GM20431 (cell line): ENCODE measurements around the gene FAM120B.

Experiments
- in situ Hi-C: fragments of 300-500 bp; cut with MseI, MboI; formaldehyde crosslinking; loops from one replicate; pipeline ENCODE4 v1.15.0; 2020; ENCODE audit warnings: low sequenced_read_pairs; ENCODE audit not compliant: unreplicated experiment

Gene FAM120B

DNA sequence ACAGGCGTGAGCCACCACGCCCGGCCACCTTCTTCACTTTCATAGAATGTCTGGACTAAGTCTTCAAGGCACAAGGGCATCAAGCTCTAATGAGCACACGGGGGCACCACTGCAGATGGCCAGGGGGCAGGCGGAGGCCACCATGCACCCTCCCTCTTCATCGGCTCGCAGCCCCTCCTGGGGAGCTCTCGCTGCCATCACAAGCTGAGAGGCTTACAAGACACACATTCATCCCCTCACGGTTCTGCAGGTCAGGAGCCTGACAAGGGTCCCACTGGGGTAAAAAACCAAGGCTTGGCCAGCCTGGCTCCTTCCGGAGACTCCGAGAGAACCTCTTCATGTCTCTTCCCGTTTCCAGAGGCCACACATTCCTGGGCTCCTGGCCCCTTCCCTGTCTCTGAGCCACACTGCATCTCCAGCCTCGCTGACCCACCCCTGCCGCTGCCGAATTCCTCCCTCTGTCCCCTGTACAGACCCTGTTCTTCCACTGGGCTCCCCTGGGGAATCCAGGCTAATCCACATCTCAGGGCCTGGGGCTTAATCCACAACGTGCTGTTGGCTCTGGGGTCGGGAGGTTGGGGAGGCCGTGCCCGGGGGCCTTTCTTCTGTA, 35.5 kb upstream of the FAM120B start:
- in situ Hi-C loops: no loop called here

DNA sequence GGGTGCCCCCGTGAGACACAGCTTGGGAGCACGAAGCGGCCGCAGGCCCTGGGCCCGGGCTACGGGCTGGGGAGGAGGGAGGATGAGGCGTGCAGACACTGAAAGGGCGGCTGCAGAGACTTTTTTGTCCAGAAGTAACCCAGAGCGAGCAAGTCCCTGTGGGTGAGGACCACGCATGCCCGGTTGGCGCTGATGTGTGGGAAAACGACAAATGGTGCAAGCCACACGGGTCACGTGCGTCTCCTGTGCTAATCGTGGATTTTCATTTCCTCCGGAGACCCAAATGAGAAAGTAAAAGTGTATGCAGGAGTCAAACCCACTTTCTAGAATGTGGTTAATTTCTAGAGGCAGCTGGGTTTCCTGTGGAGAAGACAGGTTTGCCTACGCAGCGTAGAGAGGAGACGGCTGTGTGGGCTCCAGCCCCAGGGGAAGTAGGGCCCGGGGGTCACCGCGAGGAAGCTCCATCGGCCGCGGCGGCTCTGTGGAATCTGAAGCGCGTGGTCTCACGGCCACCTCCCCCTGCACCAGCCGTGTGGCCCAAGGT, 34.7 kb upstream of the FAM120B start:
- in situ Hi-C loops: no loop called here

DNA sequence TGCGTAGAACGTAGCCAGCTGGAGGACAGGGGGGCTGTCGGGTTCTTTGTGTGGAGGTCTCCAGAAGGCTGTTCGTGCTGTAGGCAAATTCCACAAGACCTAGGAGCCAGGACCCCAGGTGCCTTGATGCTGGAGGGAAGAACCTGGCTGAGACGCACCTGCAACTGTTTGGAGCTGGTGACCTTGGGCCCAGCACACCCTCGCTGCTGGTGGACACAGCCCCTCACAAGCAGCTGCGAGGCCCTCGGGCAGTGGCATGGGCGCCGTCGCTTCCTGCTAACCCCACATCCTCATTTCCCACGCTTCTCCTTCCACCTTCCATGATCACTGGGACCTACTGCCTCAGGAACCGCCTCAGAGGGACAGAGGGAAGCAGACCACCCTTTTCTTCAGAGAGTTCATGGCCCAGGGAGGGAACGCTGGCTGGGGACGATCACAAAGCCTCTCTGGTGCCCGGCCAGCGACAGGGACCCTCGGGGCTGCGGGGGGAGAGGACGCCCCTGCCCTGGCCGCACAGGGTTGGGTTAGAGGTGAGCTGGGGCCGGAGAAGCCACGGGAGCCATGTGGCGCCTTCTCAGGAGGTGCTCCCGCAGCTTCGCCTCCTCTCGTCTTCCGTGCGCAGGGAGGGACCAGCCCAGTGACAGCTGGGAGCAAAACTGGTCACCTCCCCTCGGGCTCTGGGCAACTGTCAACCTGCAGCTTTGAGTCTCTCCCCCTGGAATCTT, 34.1 kb upstream of the FAM120B start:
- in situ Hi-C loops: no loop called here

DNA sequence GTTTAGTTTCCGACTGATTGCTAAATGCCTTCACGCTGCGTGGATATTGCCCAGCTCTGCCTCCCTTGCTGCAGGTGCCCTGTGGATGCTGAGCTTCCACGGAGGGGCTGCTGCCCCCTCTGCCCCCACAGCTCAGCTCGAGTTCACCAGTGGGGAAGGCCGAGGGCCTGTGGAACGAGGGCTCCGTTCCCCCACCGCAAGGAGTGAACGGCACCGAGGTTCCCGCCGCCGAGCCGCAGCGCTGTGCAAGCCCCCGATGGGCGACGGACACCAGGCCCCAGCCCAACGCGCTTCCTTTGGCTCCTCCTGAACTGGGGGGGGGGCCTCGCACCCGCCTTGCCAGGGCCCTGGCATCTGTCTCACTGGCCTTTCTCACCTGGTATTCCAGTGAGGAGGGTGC, 33.4 kb upstream of the FAM120B start:
- in situ Hi-C loops: no loop called here

DNA sequence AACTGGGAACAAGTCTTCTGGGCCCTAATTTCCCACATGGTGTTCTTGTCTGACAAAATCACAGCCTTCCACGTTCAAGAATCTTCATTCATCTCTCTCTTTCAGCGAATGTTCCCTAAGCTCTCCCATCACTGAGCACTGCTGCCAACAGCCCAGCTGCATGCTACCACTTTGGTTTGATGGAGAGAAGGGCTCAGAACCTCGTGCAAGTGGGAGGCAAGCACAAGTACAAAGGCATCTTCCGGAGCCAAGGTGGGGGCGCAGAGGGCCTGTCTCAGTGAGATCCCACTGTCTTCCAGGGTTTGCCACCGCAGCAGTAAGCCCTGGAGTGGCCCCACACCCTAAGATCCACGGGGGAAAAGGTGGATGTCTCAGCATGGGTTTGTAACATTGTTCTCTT, 32.9 kb upstream of the FAM120B start:
- in situ Hi-C loops: no loop called here

DNA sequence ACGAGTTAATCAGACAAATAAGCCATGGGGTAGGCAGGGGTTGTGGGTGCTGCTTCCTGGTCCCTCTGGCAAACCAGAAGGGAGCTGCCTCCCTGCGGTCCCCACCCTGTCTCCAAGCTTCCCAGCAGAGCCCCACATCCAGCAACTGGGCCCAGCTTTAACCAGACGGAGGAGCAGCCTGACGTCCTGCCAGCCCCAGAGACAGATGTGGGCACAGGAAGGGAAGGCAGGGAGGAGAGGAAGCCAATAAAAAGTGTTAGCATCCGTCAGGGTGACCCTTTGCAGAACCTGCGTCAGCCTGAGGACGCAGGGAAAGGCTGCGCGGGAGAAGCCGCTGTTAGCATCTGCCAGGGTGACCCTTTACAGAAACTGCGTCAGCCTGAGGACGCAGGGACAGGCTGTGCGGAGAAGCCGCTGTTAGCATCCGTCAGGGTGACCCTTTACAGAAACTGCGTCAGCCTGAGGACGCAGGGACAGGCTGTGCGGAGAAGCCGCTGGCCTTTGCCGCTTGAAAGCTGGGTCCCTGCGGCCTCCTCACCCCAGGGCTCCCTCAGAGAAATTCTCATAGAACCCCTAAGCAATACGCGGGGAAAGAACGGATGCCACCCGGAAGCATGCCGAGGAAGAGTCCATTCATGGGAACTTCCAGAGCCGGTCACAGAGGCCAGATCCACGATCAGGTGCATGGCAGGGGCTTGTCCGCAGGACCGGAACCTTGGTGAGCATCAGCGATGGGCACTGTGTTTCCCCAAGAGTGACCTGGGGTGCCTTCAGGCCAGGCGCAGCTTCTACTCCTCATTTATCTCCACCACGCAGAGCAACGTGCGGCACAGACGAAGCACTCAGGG, 31.6 kb upstream of the FAM120B start:
- in situ Hi-C loops: no loop called here

DNA sequence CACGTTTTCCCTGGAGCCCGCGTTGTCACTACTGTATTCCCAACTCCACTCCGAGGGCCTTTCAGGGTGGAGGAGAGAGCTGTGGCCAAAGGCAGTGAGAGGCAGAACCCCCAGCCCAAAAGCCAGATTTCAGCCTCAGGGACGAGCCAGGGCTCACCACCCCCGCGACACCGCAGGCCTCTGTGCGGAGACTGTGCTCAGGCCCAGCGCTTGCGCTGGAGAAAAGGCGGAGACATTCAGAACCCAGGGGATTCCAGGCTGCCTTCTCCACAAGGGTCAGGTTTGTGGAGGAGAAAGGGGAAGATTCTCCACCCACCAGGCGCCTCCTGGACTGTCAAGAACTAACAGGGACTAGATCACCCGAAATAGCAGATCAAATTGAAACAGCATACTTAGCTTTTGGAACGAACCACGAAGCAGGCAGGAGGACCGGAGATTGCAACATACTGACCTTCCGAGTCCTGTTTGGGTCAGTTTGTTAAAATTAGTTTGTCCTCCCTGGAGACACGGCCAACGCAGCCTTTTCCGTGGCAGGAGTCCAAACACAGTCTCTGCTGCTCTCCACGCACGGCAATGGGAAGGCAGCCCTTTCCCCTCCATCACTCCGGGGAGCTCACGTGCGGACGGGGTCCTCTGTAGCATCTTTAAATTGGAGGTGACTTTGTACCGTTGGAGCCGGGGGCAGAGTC, 30.0 kb upstream of the FAM120B start:
- in situ Hi-C loops: no loop called here

DNA sequence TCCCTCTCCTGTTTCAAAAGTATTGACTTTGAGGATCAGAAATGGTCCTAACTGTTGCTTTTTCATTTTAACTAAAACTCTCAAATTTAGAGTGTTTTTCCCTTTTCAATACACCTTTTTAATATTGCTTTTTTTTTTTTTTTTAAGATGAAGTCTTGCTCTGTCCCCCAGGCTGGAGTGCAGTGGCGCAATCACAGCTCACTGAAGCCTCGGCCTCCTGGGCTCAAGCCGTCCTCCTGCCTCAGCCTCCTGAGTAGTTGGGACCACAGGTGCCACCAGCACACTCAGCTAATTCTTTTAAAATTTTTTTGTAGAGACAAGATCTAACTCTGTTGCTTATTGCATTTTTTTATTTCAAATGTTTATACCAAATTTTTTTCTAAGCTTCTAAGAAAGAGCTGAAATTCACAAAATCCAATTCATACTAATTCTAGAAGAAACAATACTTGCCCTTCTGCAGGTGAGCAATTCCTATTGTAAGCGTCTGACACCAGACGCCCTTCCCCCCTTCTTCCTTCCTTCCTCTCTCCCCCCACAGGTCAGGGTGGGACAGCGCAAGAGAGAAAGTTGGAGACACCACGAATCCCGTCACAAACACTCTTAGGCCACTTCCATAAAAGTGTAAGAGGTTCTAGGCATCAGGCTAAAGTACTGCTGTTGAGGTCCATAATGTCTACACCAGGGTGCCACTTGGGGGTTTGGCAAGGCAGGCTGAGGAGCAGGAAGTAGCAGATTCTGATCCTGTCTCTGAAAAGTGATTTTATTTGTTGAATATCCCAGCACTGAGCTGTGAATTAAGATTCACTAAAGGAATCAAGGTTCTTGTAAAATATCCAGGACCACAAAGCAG, 28.4 kb upstream of the FAM120B start:
- in situ Hi-C loops: no loop called here

DNA sequence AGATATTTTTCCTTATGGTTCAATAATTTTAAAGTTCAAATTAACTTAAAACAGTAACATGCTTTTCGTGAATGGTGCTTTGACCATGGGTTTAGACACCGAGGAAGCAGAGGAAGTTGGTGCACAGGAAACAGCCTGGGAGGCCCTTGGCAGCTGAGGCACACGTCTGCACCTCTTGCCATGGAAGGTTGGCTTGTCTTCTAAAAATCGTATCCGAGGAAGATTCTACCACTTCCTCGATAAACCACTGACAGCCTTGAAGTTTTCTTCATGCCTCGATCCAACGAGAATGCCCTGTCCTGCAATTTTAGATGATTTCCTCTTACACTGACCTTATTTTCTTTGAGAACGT, 27.8 kb upstream of the FAM120B start:
- in situ Hi-C loops: no loop called here

DNA sequence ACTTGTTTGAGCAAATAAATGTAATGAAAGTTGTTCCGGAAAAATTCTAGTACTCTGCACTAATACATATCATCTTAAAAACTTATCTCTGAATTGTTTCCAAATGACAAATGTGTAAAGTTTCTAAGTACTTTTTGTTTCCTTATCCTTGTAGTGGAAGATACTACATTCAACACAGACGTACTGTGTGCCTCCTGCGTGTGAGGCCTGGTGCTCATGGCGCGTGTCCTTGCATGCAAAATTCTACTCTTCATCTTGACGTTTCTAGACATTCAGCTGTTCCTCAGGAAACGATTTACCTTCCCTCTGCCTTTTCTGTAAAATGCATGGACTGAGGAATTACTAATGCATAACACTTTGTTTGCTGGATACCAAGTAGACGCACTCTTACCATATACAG, 27.1 kb upstream of the FAM120B start:
- in situ Hi-C loops: no loop called here

DNA sequence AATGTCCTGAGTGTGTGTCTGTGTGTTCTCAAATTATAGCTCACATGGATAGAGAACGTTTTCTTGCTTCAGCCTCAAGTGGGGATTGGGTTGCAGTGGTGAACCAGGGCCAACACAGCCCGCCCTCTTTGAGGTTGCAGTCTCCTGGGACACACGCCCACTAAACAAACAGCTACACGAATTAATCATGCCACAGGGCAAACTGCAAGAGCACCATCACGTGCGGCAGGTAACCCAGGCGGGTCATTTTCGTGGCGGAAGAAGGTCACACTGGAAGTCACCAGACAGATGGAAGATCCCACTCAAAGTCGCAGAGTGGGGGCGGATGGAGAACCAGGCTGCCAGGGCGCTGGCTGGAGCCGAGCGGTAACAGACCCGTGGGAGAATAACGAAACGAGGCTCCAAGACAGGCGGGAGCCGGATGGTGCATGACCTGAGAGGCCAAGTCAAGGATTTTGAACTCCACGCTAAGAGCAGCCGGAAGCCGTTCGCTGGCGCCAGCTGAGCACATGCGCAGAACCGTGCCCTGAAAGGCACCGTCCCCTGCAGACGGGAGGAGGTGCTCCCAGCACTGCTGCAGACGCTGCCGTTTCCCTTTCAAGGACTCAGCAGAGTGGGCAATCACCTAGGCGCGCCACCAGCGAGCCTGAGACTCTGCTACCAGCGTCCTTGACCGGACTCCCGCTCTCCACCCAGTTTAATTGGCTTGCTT, 26.4 kb upstream of the FAM120B start:
- in situ Hi-C loops: no loop called here

DNA sequence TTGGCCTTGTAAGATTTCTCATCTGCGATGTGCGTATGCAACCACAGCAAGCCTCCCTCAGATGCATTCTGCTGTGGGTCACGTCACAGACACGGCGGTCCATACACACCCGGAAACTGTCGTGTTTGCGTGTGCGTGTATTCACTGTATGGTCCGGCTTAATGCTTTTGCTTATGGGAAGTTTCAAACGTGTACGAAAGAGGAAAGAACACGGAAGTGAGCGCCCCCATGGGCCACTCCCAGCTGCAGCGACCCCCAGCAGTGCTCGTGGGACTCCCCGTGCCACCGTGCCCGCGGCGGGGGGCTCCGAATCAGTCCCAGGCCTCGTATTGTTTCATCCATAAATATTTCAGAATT, 25.9 kb upstream of the FAM120B start:
- in situ Hi-C loops: no loop called here

DNA sequence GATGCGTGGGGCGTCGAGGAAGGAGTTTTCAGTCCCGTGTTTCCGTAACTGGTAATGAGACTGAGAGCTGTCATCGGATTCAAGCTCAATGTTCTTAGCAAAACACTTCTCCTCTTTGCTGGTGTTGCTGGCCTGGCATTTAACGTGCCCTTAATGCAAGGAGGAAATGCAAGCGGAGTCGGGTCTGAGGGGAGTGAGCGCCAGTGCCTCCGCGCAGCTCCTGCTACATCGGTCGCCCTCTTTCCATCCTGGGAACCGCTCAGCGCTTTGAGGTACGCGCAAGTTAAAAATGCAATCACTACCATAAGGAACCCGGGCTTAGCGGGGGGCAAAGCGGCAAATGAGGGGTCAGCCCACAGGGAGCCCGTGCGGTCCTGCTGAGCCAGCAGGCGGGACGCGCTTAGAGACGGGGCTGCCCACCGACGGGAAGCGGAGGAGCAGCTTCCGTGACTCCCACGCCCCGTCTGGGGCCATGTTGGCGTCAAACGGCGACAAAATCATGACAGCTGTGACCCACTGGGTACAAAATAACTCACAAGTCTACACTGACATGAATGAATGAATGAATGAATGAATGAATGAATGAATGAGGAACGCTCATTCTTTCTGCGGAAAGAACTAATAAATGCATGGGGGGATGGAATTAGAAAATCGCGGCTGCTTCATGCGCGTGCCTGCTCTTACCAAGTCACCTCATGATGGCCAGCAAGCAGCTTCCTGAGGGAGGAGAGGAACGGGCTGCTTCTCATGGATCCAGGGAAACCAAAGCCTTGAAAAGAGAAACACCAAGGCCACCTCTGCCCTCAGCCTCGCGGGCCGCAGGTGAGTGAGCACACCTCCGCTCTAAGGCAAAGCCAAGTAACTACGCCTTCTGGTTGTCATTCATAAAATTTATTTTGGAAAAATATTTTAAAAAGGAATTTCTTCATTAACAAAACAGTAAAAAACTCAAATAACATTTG, 24.9 kb upstream of the FAM120B start:
- in situ Hi-C loops: no loop called here

DNA sequence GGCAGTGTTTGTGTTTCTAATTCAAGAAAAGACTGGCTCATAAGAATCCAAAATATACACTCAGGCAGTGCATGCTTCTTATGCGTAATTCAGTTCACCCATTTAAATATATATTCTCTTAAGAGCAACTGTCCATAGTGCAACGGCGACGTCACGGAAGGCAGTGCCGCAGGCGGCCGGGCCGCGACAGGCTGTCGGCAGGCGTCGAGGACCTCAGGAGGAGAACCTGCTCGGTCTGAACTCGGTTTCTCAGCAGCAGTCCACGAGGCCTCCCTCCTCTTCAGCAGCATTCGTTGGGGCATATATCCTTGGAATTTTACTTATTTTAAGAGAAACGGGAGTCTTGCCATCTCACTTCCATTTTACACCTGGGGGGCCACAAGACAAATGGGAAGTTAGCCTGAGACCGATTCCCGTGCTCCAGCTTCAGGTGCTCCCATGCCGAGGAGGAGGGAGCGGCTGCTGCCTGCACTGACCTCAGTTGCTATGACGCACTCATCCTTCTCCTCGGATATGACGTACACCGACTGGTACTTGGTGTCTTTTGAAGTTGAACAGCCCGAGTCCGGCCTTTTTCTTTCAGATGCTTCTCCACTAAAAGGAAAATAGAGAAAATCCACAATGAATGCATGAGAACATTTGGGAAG, 23.9 kb upstream of the FAM120B start:
- in situ Hi-C loops: no loop called here

DNA sequence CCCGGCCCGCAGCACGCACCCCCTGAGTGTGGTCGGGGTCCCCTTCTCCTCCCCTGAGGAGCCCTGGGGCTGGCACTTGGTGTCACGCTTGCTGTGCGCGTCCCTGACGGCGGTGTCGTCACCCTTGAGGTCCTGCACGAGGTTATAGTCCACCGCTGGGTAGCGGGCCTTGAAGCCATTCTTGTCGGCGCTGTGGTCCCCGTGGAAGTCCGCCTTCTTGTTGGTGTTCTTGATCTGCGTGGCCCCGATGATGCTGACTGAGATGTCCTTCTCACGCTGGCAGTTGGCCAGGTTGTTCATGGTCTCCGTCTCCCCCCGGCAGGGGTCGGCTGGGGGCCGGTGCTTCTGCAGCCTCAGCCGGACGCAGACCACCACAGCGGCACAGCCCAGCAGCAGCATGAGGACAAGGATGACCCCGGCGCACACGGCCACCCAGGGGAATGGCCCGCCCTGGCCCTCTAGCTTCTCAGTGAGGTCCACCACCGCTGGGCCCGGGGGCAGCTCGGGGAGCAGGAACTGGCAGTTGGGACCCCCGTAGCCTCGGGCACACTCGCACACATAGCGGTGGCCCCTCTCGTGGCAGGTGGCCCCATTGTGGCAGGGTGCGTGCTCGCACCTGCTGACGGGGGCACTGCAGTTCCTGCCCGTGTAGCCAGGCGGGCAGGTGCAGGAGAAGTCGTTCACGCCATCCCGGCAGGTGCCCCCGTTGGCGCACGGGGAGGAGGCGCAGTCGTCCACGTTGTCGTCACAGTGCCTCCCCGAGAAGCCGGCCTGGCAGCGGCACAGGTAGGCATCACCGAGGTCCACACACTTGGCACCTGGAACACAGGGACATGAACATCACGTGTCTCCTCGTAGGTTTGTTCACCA, 23.1 kb upstream of the FAM120B start:
- in situ Hi-C loops: no loop called here

DNA sequence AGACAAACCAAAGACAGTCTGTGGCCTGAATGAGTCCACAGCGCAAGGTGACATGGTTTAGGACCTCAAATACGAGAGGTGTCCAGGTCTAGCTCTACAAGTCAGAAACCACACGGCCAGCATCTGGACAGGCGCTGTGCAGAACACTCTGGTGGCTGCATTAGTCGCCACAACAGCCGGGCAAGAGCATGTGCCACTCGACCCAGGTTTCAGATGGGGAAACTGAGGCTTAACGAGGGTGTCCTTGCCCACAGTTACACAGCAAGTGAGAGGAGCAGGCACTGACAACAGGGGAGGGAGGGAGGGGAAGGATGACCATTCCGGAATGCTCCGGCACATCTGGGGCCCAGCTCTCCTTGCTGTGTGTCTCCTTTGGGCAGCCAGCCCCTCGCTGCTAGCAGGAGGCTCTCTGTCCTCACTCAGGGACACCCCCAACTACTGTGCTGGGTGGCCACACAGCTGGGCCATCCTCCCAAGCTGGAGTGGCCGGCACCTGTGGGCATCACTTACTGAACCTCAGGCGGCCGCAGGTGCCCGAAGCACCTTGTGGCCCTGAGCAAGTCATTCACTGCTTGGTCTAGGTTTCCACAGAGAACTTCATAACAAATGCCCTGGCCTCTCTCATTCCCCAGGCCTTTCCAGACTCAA, 22.3 kb upstream of the FAM120B start:
- in situ Hi-C loops: no loop called here
